Liver (tissue), 9 donors: Measurements from ENCODE around the gene TMEM233. TPM values are rescaled to one million over a fixed set of nuclear protein-coding genes. Genes with fewer than 3 reads are reported as not detected.
A peak's percentile ranks its signal among the peaks of the same experiment; 100 is the strongest.

Source experiments
- DNase-seq: peaks from one replicate; pipeline ENCODE4 v3.0.0-alpha.2; 2017; ENCODE audit warnings: low spot score
- H3K27ac ChIP-seq, 2 donors: one replicate each; pipeline ENCODE4 v1.7.0; 2013; ENCODE audit warnings: inconsistent platforms in 2 of 2, low read length in 2 of 2, control low read depth in 1 of 2, low read depth in 1 of 2, mild to moderate bottlenecking in 1 of 2
- H3K27me3 ChIP-seq, 4 donors: one replicate each; pipeline versions ENCODE4 v1.6.1 to v1.7.0; 2013; ENCODE audit warnings: low read length in 3 of 4, inconsistent platforms in 1 of 4, mild to moderate bottlenecking in 1 of 4, moderate library complexity in 1 of 4; ENCODE audit not compliant: control insufficient read depth in 4 of 4, insufficient read depth in 4 of 4
- H3K36me3 ChIP-seq, 4 donors: one replicate each; pipeline versions ENCODE4 v1.6.1 to v1.7.0; 2013; ENCODE audit warnings: low read length in 3 of 4, mild to moderate bottlenecking in 3 of 4, low read depth in 1 of 4, moderate library complexity in 1 of 4; ENCODE audit not compliant: control insufficient read depth in 4 of 4, insufficient read depth in 3 of 4
- H3K4me1 ChIP-seq, 4 donors: one replicate each; pipeline versions ENCODE4 v1.6.1 to v1.7.0; 2013; ENCODE audit warnings: low read length in 3 of 4, mild to moderate bottlenecking in 3 of 4, moderate library complexity in 1 of 4; ENCODE audit not compliant: control insufficient read depth in 4 of 4, insufficient read depth in 4 of 4
- H3K4me3 ChIP-seq, 3 donors: one replicate each; pipeline versions ENCODE4 v1.6.1 to v1.7.0; 2013; ENCODE audit warnings: low read length in 3 of 3, control low read depth in 1 of 3, low read depth in 1 of 3, mild to moderate bottlenecking in 1 of 3
- H3K9ac ChIP-seq, 2 donors: one replicate each; pipeline ENCODE4 v1.7.0; 2013; ENCODE audit warnings: low read length in 2 of 2, mild to moderate bottlenecking in 2 of 2, moderate library complexity in 2 of 2, control low read depth in 1 of 2, low read depth in 1 of 2
- H3K9me3 ChIP-seq, 4 donors: one replicate each; pipeline versions ENCODE4 v1.6.1 to v1.7.0; 2013; ENCODE audit warnings: low read length in 3 of 4; ENCODE audit not compliant: control insufficient read depth in 4 of 4
- EGR1 ChIP-seq, 2 donors: IDR thresholded peaks; 2 replicates each; pipeline ENCODE4 v1.6.1; 2016 to 2018; ENCODE audit warnings: antibody characterized with exemption in 2 of 2, low read depth in 2 of 2
- FOXA1 ChIP-seq: IDR thresholded peaks from 2 replicates; pipeline ENCODE4 v1.6.1; 2016; ENCODE audit warnings: antibody characterized with exemption
- FOXA2 ChIP-seq: IDR thresholded peaks from 2 replicates; pipeline ENCODE4 v1.6.1; 2016; ENCODE audit warnings: antibody characterized with exemption
- GABPA ChIP-seq, 2 donors: IDR thresholded peaks in 1 of 2; conservative IDR thresholded peaks in 1 of 2; 2 replicates each; pipeline ENCODE4 v1.6.1; 2016; ENCODE audit warnings: antibody characterized with exemption in 2 of 2, mild to moderate bottlenecking in 1 of 2, moderate library complexity in 1 of 2
- HNF4A ChIP-seq, 2 donors: conservative IDR thresholded peaks; 2 replicates each; pipeline ENCODE4 v1.6.1; 2016; ENCODE audit warnings: antibody characterized with exemption in 2 of 2, mild to moderate bottlenecking in 2 of 2
- HNF4G ChIP-seq: IDR thresholded peaks from 2 replicates; pipeline ENCODE4 v1.6.1; 2016; ENCODE audit warnings: antibody characterized with exemption
- JUND ChIP-seq, 2 donors: IDR thresholded peaks; 2 replicates each; pipeline ENCODE4 v1.6.1; 2016; ENCODE audit warnings: antibody characterized with exemption in 2 of 2
- NR2F2 ChIP-seq: IDR thresholded peaks from 2 replicates; pipeline ENCODE4 v1.6.1; 2016; ENCODE audit warnings: antibody characterized with exemption
- RAD21 ChIP-seq, 2 donors: IDR thresholded peaks; 2 replicates each; pipeline ENCODE4 v1.6.1; 2016; ENCODE audit warnings: antibody characterized with exemption in 2 of 2, mild to moderate bottlenecking in 2 of 2
- RXRA ChIP-seq, 2 donors: IDR thresholded peaks; 2 replicates each; pipeline ENCODE4 v1.6.1; 2017 to 2018; ENCODE audit warnings: antibody characterized with exemption in 2 of 2, mild to moderate bottlenecking in 1 of 2
- SP1 ChIP-seq: IDR thresholded peaks from 2 replicates; pipeline ENCODE4 v1.6.1; 2018; ENCODE audit warnings: antibody characterized with exemption, mild to moderate bottlenecking
- TAF1 ChIP-seq: conservative IDR thresholded peaks from 2 replicates; pipeline ENCODE4 v1.6.1; 2016; ENCODE audit warnings: antibody characterized with exemption, mild to moderate bottlenecking
- YY1 ChIP-seq: IDR thresholded peaks from 2 replicates; pipeline ENCODE4 v1.6.1; 2016; ENCODE audit warnings: antibody characterized with exemption, mild to moderate bottlenecking
- ZBTB33 ChIP-seq: IDR thresholded peaks from 2 replicates; pipeline ENCODE4 v1.6.1; 2016; ENCODE audit warnings: antibody characterized with exemption
- WGBS: extraction: QIAGEN DNeasy Blood & Tissue Kit; methylation state at CpG from one replicate; pipeline ENCODE4 v1.1.7; 2013; 5-methylcytosine and 5-hydroxymethylcytosine counted together
- polyA plus RNA-seq, 2 donors: library from polyadenylated mRNA; stranded (reverse) in 1 of 2; unstranded in 1 of 2; fragments of 200-250 nt in 1 of 2; fragments of >200 nt in 1 of 2; fragmentation: Nextera tagmentation in 1 of 2; extraction: Ambion mirVana in 1 of 2; gene quantifications; one replicate each; pipeline versions ENCODE4 v1.2.1 to v1.2.3, GENCODE V29; 2013 to 2015
- total RNA-seq, 2 donors: library from RNA; depleted of rRNA; stranded (reverse); fragments of >200 nt; gene quantifications; one replicate each; pipeline ENCODE4 v1.2.3, GENCODE V29; 2014
- TF ChIP-seq, protein P1 (sequence below): fragments of 150-350 bp; IDR thresholded peaks from 2 replicates; pipeline ENCODE4 v1.5.1; 2017; ENCODE audit warnings: improper control_type of control experiment, low read depth, low read length; ENCODE audit not compliant: missing input control
- TF ChIP-seq, protein P2 (sequence below): IDR thresholded peaks from 2 replicates; pipeline ENCODE4 v1.6.1; 2016; ENCODE audit warnings: antibody characterized with exemption, mild to moderate bottlenecking
- TF ChIP-seq, protein P3 (sequence below): IDR thresholded peaks from 2 replicates; pipeline ENCODE4 v1.6.1; 2016; ENCODE audit warnings: antibody characterized with exemption
- TF ChIP-seq, protein P4 (sequence below): IDR thresholded peaks from 2 replicates; pipeline ENCODE4 v1.6.1; 2016; ENCODE audit warnings: antibody characterized with exemption
- donor health status: healthy.
- donor health status: healthy.
- donor health status: healthy.
- donor health status: healthy.
- donor health status: healthy.

The TMEM233 gene
- total RNA-seq (under 1 TPM; 0.05 to 0.17 TPM), polyA plus RNA-seq (under 1 TPM; 0.05 to 0.14 TPM)

DNA sequence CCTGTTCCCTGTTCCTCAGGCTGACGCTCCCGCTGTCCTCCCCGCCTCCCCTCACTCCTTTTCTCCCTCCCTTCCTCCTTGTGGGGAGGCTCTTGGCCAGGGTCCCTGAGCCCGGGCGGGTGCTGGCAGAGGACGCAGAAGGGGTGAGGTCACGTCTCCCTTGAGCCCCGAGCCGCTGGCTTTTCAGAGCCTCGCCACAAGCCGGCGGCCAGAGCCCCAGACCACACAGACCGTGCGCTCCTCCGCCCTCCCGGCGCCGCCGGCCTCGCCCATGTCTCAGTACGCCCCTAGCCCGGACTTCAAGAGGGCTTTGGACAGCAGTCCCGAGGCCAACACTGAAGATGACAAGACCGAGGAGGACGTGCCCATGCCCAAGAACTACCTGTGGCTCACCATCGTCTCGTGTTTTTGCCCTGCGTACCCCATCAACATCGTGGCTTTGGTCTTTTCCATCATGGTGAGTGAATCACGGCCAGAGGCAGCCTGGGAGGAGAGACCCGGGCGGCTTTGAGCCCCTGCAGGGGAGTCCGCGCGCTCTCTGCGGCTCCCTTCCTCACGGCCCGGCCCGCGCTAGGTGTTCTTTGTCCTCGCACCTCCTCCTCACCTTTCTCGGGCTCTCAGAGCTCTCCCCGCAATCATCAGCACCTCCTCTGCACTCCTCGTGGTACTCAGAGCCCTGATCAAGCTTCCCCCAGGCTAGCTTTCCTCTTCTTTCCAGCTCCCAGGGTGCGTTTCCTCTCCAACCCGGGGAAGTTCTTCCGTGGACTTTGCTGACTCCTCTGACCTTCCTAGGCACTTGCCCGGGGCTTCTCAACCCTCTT is at the start of gene TMEM233:
TMEM233 (plus strand) TSS at position 197 of the 821 bp plus-strand sequence; CDS start at position 272, 75 bp downstream.
- Histone ChIP-seq H3K9ac (no peak within 1 kb of the TSS), H3K4me3 (peak within 1 kb of the TSS in 2 of 3 donors; percentile 20 to 53), H3K9me3 (no peaks in the 10 kb centered on the region), H3K27ac (no peak within 1 kb of the TSS), H3K27me3 (peaks cover 0 to 3% (median 0%) of the 10 kb centered on the region in 4 donors), H3K36me3 (no peaks in the 10 kb centered on the region), H3K4me1 (peaks cover 6 to 23% (median 18%) of the 10 kb centered on the region in 4 donors)
- no peak for DNase-seq
- no peak for TF ChIP-seq YY1
- TF ChIP-seq, protein P1, sequence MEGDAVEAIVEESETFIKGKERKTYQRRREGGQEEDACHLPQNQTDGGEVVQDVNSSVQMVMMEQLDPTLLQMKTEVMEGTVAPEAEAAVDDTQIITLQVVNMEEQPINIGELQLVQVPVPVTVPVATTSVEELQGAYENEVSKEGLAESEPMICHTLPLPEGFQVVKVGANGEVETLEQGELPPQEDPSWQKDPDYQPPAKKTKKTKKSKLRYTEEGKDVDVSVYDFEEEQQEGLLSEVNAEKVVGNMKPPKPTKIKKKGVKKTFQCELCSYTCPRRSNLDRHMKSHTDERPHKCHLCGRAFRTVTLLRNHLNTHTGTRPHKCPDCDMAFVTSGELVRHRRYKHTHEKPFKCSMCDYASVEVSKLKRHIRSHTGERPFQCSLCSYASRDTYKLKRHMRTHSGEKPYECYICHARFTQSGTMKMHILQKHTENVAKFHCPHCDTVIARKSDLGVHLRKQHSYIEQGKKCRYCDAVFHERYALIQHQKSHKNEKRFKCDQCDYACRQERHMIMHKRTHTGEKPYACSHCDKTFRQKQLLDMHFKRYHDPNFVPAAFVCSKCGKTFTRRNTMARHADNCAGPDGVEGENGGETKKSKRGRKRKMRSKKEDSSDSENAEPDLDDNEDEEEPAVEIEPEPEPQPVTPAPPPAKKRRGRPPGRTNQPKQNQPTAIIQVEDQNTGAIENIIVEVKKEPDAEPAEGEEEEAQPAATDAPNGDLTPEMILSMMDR: no peak
- TF ChIP-seq HNF4G: no peak
- no peak for TF ChIP-seq FOXA1
- TF ChIP-seq NR2F2: no peak
- no peak for TF ChIP-seq JUND (IDR thresholded peaks at IDR 0.05)
- TF ChIP-seq FOXA2: no peak
- TF ChIP-seq, protein P2, sequence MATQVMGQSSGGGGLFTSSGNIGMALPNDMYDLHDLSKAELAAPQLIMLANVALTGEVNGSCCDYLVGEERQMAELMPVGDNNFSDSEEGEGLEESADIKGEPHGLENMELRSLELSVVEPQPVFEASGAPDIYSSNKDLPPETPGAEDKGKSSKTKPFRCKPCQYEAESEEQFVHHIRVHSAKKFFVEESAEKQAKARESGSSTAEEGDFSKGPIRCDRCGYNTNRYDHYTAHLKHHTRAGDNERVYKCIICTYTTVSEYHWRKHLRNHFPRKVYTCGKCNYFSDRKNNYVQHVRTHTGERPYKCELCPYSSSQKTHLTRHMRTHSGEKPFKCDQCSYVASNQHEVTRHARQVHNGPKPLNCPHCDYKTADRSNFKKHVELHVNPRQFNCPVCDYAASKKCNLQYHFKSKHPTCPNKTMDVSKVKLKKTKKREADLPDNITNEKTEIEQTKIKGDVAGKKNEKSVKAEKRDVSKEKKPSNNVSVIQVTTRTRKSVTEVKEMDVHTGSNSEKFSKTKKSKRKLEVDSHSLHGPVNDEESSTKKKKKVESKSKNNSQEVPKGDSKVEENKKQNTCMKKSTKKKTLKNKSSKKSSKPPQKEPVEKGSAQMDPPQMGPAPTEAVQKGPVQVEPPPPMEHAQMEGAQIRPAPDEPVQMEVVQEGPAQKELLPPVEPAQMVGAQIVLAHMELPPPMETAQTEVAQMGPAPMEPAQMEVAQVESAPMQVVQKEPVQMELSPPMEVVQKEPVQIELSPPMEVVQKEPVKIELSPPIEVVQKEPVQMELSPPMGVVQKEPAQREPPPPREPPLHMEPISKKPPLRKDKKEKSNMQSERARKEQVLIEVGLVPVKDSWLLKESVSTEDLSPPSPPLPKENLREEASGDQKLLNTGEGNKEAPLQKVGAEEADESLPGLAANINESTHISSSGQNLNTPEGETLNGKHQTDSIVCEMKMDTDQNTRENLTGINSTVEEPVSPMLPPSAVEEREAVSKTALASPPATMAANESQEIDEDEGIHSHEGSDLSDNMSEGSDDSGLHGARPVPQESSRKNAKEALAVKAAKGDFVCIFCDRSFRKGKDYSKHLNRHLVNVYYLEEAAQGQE: no peak
- TF ChIP-seq TAF1: no peak
- no peak for TF ChIP-seq ZBTB33
- TF ChIP-seq, protein P3, sequence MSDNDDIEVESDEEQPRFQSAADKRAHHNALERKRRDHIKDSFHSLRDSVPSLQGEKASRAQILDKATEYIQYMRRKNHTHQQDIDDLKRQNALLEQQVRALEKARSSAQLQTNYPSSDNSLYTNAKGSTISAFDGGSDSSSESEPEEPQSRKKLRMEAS: no peak
- no peak for TF ChIP-seq EGR1 (IDR thresholded peaks at IDR 0.05; ENCODE audit: low read depth in 2 of 2)
- TF ChIP-seq HNF4A (conservative IDR thresholded peaks at IDR 0.05): no peak
- TF ChIP-seq RXRA (IDR thresholded peaks at IDR 0.05): no peak
- TF ChIP-seq SP1: no peak
- no peak for TF ChIP-seq RAD21 (IDR thresholded peaks at IDR 0.05)
- TF ChIP-seq, protein P4, sequence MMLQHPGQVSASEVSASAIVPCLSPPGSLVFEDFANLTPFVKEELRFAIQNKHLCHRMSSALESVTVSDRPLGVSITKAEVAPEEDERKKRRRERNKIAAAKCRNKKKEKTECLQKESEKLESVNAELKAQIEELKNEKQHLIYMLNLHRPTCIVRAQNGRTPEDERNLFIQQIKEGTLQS: no peak
- TF ChIP-seq GABPA (IDR thresholded peaks at IDR 0.05 in 1 of 2, conservative IDR thresholded peaks at IDR 0.05 in 1 of 2): no peak
- WGBS: 7% methylated on average over 48 of the region's 48 CpGs
